ENCODE data around the gene SERPINB12.

Gene SERPINB12

DNA sequence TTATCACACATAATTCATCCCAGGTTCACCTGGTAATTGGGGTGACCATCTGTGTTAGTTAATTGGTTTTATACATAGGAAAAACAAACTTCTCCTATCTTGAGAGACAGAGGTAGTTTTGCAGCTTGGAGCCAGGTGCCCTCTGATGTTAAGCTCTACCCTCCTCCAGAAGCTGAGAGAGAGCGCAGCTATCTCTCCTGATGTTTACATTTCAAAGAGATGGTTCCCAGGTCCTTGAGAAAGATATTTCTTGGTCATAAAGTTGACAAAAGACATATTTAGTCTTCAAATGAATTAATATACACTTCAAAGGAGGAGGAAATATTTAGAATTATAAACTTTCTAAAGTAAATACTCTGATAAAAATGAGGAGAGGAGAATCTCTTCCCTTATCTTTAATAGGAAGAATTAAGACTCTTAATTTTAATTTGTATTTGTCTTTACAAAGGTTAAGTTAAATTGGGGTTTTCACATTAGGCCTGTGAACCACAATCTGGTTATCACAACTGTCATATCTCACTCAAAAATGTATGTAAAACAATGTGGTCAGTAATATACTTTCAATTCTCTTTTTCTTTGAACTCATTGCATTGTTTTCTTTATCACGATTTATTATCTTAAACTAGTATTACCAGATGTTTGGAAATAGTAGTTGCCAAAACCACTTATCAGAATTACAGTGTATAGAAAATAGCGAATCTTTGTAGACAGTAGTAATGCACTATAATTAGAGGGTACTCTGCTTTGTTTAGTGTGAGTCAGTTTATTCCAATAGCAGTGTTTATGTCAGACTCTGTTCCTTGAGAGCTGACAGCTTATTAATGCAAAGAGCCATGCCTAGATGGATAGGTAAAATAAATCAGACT, 75.1 kb downstream of the SERPINB12 start:
- POLR2A ChIA-PET (ENCODE audit: low non-redundant PET): no interaction called here
- TF ChIP-seq, protein P1, sequence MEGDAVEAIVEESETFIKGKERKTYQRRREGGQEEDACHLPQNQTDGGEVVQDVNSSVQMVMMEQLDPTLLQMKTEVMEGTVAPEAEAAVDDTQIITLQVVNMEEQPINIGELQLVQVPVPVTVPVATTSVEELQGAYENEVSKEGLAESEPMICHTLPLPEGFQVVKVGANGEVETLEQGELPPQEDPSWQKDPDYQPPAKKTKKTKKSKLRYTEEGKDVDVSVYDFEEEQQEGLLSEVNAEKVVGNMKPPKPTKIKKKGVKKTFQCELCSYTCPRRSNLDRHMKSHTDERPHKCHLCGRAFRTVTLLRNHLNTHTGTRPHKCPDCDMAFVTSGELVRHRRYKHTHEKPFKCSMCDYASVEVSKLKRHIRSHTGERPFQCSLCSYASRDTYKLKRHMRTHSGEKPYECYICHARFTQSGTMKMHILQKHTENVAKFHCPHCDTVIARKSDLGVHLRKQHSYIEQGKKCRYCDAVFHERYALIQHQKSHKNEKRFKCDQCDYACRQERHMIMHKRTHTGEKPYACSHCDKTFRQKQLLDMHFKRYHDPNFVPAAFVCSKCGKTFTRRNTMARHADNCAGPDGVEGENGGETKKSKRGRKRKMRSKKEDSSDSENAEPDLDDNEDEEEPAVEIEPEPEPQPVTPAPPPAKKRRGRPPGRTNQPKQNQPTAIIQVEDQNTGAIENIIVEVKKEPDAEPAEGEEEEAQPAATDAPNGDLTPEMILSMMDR (conservative IDR thresholded peaks at IDR 0.05; ENCODE audit: low read depth): no peak
- DNase-seq (ENCODE audit: low spot score): no peak
- no peak overlapping the region for H3K27ac ChIP-seq
- CTCF ChIA-PET: no interaction called here

DNA sequence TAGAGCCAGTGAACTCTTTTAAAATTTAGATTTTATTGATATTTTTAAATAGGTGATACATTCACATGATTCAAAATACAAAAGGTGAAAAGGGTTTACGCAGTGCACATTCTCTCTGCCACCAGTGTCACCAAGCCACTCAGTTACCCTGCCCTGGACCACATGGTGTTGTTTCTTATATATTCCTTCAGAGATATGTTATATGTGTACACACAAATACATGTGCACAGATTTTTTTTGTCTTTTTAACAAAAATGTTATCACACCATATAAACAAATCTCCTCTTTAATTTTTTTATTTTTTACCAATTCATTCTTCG, 75.7 kb downstream of the SERPINB12 start:
- CTCF ChIA-PET: no interaction called here
- POLR2A ChIA-PET (ENCODE audit: low non-redundant PET): no interaction called here
- H3K27ac ChIP-seq: no peak overlapping the region
- no peak for DNase-seq (ENCODE audit: low spot score)
- TF ChIP-seq, protein P1 (conservative IDR thresholded peaks at IDR 0.05; ENCODE audit: low read depth): no peak
